NK-92 (cell line): ENCODE data around the gene FXYD4.
"Not testable (repeated sequence)": the region's sequence is repeated elsewhere in the genome, so short reads cannot be mapped to it uniquely, and the experiment has no call there.

Source experiments
- DNase-seq: peaks from one replicate; lab custom pipeline; 2025; ENCODE audit not compliant: unreplicated experiment; lab: John Stamatoyannopoulos, UW

Gene FXYD4, protein sequence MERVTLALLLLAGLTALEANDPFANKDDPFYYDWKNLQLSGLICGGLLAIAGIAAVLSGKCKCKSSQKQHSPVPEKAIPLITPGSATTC

DNA sequence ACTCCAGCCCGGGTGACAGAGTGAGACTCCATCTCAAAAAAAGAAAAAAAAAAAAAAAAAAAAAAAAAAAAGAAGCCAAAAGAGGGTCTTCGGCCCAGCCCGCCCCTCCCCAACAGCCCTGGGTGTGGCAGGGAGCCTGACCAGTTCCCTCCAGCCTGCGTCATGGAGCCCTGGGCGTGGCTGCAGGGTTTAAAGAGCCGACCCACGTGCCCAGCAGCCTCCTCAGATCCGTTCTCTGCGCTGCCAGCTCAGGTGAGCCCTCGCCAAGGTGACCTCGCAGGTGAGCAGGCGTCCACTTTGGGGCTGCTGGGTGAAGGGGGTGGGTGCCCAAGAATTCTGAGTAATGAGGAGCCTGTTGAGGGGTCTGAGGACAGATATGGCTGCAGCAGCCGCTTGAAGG is at the start of gene FXYD4:
Gene FXYD4, plus strand, starts transcription at position 219 of the 400 bp plus-strand sequence. CDS start 2,111 bp downstream, outside the sequence.
- DNase-seq = no peak

- DNase-seq = no peak
Measured at GRCh38 chr10:43322331-43322730, 49.1 kb upstream of the FXYD4 start.

DNA sequence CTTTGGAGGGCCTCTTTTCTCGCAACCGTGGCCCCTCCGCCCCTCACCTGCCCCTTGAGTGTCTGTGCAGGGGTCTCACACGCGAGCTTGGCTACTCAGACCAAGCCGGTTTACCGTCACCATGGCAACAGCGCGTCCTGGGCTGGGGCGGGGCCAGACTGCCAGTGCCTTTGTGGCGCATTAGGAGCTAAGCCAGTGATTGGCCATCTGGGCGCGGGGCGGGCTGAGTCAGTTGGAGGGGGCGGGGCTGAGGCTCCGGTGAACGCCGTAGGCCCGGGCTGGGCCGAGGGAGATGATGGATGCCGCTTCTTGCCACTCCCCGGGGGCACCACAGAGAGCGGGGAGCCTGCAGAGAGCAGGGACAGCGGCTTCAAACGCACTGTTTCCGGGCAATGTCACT is 48.7 kb upstream of the FXYD4 start:
- no peak for DNase-seq

DNA sequence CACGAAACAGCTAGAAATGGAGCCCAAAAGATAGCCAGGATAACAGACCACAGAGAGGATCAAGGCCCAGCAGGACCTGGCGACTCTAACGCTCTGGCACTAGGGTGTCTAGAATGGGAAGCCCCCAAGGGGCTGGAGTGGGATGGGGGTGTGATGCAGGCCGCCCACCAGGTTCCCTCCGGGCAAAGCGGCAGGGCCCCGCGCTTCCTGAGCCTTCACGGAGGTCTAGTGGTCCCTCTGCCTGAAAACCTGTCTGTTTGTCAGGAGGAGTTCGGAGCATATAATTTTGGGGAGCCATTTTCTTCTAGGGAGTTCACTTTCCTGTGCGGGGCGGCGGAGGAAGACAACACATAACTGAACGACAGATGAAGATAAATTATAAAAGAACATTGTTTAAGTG is 48.2 kb upstream of the FXYD4 start:
- no peak for DNase-seq

DNA sequence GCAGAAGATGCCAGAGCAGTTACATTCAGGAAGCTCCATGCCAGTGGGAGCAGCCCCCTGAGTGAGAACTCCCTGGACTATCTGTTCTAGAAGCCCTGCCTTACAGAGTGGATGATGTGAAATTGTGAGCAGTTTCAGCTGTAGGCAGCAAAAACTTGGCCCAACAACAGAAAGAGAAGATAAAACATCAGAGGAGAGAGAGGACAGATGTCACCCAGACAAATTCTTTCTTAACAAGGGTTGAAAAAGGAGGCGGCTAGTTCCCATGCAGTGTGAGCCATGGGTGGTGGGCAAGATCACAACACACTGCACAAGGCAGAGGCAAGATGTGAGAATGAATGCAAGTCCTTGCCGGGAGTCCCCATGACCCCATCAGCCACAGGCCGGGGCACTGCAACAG is 46.6 kb upstream of the FXYD4 start:
- DNase-seq = no peak

GRCh38 chr10:43327171-43327570 is 44.3 kb upstream of the FXYD4 start:
- DNase-seq = no peak

GRCh38 chr10:43327986-43328385 is 43.5 kb upstream of the FXYD4 start:
- no peak for DNase-seq

DNA sequence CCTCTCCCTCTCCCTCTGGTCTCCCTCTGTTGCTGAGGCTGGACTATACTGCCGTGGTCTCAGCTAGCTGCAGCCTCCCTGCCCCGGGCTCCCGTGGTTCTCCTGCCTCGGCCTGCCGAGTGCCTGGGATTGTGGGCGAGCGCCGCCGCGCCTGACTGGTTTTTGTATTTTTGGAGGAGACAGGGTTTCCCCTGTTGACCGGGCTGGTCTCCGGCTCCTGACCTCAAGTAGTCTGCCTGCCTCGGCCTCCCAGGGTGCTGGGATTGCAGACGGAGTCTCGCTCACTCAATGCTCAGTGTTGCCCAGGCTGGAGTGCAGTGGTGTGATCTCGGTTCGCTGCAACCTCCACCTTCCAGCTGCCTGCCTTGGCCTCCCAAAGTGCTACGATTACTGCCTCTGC is 42.6 kb upstream of the FXYD4 start:
- not testable (repeated sequence) for DNase-seq

DNA sequence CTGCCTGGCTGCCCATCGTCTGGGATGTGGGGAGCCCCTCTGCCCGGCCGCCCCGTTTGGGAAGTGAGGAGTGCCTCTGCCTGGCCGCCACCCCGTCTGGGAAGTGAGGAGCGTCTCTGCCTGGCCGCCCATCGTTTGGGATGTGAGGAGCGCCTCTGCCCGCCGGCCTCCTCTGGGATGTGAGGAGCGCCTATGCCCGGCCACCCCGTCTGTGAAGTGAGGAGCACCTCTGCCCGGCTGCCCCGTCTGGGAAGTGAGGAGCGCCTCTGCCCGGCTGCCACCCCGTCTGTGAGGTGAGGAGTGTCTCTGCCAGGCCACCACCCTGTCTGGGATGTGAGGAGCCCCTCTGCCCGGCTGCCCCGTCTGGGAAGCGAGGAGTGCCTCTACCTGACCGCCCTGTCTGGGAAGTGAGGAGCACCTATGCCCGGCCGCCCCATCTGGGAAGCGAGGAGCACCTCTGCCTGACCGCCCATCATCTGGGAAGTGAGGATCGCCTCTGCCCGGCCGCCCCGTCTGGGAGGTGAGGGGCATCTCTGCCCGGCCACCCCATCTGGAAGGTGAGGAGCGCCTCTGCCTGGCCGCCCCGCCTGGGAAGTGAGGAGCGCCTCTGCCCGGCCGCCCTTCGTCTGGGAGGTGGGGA is 42.1 kb upstream of the FXYD4 start:
- not testable (repeated sequence) for DNase-seq

DNA sequence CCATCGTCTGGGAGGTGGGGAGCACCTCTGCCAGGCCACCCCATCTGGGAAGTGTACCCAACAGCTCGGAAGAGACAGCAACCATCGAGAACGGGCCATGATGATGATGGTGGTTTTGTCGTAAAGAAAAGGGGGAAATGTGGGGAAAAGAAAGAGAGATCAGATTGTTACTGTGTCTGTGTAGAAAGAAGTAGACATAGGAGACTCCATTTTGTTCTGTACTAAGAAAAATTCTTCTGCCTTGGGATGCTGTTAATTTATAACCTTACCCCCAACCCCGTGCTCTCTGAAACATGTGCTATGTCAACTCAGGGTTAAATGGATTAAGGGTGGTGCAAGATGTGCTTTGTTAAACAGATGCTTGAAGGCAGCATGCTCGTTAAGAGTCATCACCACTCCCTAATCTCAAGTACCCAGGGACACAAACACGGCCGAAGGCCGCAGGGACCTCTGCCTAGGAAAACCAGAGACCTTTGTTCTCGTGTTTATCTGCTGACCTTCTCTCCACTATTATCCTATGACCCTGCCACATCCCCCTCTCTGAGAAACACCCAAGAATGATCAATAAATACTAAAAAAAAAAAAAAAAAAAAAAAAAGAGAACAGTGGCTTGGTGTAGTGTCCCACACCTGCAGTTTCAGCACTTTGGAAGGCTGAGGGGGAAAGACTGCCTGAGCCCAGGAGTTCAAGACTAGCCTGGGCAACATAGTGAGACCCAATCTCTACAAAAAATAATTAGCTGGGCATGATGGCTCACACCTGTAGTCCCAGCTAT is 41.2 kb upstream of the FXYD4 start:
- not testable (repeated sequence) for DNase-seq

GRCh38 chr10:43330824-43331127 is 40.7 kb upstream of the FXYD4 start:
- not testable (repeated sequence) for DNase-seq

DNA sequence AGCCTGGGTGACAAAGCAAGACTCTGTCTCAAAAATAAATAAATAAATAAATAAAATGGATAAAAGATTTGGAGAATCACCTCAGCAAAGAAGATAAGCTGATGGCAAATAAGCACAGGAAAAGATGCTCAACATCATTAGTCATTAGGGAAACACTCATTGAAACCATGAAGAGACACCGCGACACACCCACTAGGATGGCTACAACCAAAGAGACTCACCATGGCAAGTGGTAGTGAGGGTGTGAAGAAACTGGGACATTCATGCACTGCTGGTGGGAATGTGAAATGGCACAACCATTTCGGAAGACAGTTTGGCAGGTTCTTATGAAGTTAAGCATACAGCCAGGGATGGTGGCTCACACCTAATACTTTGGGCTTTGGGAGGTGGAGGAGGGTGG is 37.8 kb upstream of the FXYD4 start:
- no peak for DNase-seq

DNA sequence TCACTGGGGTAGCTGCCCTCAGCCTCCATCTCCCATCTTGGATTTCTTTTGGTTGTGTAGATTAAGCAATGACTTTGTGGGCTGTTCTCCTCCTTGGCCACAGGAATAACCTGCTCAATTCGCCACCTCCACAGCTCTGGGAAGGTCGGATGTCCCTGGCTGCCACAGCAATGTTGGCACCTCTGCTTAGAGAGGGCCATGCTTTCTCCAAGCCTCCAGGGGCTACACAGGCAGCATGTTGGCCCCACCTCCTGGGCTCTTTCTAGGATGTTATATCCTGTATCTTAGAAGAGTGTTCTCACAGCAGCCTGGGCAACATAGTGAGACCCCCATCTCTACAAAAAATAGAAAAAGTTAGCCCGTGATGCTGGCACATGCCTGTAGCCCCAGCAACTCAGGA is 35.4 kb upstream of the FXYD4 start:
- no peak for DNase-seq

DNA sequence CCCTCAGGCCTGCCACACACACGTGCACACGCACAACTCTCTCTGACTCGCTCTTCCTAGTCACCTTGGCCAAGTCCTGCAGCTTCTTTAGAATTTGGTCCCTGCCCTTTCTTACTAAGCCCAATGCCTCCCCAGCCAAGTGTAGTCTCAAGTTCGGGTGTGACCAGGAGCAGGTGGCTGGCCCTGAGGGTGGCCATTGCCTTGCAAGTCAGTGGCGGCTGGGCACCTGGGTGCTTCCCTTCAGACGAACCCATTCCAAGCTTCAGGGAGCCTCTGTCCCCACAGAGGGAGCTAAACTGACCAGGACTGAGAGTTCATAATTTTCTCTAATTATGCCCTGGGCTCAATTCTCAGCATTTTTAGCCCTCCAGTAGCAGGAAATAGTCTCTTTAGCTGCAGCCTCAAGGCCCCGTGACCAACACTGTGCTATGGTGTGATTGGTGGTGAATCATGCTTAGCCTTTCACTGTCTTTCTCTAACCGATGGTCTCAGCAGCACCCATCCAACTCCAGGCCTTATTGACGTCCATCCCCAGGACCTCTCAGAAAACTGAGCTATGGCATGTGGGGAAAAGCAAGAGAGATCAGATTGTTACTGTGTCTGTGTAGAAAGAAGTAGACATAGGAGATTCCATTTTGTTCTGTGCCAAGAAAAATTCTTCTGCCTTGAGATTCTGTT is 34.7 kb upstream of the FXYD4 start:
- DNase-seq = no peak

DNA sequence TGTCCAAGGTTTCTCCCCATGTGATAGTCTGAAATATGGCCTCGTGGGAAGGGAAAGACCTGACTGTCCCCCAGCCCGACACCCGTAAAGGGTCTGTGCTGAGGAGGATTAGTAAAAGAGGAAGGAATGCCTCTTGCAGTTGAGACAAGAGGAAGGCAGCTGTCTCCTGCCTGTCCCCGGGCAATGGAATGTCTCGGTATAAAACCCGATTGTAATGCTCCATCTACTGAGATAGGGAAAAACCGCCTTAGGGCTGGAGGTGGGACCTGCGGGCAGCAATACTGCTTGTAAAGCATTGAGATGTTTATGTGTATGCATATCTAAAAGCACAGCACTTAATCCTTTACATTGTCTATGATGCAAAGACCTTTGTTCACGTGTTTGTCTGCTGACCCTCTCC is 33.9 kb upstream of the FXYD4 start:
- not testable (repeated sequence) for DNase-seq

DNA sequence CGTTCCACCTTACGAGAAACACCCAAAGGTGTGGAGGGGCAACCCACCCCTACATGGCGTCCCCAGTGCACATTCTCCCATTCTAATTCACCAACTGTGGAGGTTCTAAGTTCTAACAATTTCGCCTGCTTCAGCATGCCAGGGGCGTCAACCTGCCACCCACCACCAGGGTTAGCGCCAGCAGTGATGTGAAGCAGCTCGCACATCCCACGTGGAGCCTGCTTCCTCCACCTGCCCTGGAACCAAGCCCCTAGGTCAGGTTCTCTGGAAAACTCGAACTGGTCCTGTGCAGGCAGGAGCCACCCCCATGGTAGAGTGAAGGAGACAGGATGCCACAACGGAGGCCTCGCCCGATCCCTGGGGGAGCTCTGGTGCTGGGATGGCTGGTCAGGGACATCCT is 33.3 kb upstream of the FXYD4 start:
- no peak for DNase-seq

DNA sequence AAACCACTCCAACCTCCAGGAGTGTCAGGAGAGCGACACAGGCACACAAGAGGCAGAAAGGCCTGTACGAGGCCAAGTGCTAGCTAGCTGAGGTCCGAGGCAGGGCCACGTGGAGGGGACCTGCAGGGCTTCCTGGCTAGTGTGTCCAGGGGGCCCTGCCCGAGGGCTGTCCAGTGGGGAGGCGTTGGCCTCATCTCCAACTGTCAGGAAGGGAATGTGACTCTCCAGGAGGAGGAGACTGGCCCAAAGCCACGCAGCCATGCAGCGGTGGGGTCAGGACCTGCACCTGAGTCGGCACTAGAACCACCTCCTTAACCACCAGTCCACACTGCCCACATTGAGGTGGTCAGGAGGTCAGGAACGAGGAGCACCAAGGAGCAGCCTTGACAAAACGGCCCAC is 32.3 kb upstream of the FXYD4 start:
- DNase-seq = no peak

DNA sequence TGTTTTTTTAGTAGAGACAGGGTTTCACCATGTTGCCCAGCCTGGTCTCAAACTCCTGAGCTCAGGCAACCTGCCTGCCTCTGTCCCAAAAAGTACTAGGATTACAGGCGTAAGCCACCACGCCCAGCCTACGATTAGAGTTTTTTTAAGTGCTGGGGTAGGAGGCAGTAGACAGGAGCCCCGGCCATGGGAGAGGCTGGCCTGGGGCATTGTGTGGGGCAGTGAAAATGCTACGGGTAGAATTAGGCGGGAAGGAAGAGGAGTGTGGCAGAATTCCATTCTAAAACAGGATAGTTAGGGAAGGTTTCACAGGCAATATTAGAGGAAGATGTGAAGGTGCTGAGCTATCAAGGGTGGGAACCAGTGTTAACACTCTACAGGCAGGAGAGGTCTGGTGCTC is 31.3 kb upstream of the FXYD4 start:
- no peak for DNase-seq

DNA sequence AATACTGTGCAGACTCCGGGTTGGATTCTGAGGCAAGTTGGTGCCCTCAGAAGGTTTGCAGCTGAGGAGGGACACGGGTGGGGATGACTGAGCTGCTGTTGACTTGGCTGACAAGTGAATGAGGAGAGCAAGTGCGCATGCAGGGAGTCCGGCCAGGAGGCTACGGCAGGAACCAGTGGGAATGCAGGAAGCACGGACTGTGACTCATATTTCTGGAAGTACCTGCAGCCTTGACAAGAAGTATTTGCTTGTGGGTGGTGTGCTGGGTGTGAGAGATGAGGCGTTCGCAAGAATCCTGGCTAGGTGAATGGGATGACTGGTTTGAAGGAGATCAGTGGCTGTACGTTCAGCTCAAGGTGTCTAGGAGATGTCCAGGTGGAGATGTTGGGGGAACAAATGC is 30.8 kb upstream of the FXYD4 start:
- DNase-seq = no peak

GRCh38 chr10:43341450-43341849 is 30.0 kb upstream of the FXYD4 start:
- no peak for DNase-seq

GRCh38 chr10:43342279-43343125 is 28.9 kb upstream of the FXYD4 start:
- no peak for DNase-seq
